HEK293 (cell line): ENCODE data around the gene P2RX2.

Experiments used
- KLF10 ChIP-seq: fragments of 450-650 bp; IDR thresholded peaks from 2 replicates; pipeline ENCODE4 v1.5.1; 2018; ENCODE audit warnings: missing biosample characterization, mild to moderate bottlenecking, missing genetic modification characterization
- ZNF324 ChIP-seq: fragments of 450-650 bp; formaldehyde crosslinking; IDR thresholded peaks from 2 replicates; pipeline ENCODE4 v1.5.1; 2016; ENCODE audit warnings: missing biosample characterization, missing genetic modification characterization
- TF ChIP-seq, protein P1 (sequence below): fragments of 450-650 bp; formaldehyde crosslinking; IDR thresholded peaks from 2 replicates; pipeline ENCODE4 v1.5.1; 2016; ENCODE audit warnings: missing biosample characterization, missing genetic modification characterization
- TF ChIP-seq, protein P2 (sequence below): fragments of 450-650 bp; formaldehyde crosslinking; IDR thresholded peaks from 2 replicates; pipeline ENCODE4 v1.5.1; 2016; ENCODE audit warnings: missing biosample characterization, missing genetic modification characterization
- TF ChIP-seq, protein P3 (sequence below): fragments of 450-650 bp; formaldehyde crosslinking; IDR thresholded peaks from 2 replicates; pipeline ENCODE4 v1.5.1; 2016; ENCODE audit warnings: missing biosample characterization, missing genetic modification characterization

DNA sequence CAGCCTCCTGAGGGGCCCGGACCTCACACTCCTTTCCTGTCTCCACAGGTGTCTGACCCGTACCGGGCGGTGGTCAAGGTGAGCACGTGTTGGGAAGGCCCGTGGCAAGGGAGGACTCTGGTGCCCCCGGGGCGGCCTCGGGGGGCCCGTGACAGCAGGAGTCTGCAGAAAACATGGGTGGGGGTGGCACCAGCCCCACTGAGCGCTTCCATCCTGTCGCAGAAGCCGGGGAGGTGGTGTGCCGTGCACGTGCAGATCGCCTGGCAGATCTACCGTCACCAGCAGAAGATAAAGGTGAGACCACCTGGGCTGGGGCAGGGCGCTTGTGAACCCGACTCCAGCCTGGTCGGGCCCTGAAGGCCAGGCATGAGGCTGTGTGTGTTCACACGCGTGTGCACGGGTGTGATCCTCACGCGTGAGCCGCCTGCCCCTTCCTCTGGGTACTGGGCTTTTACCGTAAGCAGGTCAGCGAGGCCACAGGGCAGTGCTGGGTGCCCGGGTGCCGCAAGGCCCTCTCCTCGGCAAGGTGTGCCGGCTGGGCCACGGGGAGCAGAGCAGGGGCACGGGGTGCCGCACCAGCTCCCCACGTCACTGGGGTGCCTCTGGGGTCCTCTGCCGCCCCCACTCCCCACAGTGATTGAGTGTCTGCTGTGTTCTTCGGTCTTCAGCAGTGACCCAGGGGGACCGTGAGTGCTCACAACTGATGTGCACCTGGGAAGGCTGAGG lies 44.1 kb upstream of the P2RX2 start:
- TF ChIP-seq, protein P1, sequence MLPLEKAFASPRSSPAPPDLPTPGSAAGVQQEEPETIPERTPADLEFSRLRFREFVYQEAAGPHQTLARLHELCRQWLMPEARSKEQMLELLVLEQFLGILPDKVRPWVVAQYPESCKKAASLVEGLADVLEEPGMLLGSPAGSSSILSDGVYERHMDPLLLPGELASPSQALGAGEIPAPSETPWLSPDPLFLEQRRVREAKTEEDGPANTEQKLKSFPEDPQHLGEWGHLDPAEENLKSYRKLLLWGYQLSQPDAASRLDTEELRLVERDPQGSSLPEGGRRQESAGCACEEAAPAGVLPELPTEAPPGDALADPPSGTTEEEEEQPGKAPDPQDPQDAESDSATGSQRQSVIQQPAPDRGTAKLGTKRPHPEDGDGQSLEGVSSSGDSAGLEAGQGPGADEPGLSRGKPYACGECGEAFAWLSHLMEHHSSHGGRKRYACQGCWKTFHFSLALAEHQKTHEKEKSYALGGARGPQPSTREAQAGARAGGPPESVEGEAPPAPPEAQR = no peak
- TF ChIP-seq, protein P2, sequence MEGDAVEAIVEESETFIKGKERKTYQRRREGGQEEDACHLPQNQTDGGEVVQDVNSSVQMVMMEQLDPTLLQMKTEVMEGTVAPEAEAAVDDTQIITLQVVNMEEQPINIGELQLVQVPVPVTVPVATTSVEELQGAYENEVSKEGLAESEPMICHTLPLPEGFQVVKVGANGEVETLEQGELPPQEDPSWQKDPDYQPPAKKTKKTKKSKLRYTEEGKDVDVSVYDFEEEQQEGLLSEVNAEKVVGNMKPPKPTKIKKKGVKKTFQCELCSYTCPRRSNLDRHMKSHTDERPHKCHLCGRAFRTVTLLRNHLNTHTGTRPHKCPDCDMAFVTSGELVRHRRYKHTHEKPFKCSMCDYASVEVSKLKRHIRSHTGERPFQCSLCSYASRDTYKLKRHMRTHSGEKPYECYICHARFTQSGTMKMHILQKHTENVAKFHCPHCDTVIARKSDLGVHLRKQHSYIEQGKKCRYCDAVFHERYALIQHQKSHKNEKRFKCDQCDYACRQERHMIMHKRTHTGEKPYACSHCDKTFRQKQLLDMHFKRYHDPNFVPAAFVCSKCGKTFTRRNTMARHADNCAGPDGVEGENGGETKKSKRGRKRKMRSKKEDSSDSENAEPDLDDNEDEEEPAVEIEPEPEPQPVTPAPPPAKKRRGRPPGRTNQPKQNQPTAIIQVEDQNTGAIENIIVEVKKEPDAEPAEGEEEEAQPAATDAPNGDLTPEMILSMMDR (tag by site-specific recombination) = no peak
- TF ChIP-seq, protein P3, sequence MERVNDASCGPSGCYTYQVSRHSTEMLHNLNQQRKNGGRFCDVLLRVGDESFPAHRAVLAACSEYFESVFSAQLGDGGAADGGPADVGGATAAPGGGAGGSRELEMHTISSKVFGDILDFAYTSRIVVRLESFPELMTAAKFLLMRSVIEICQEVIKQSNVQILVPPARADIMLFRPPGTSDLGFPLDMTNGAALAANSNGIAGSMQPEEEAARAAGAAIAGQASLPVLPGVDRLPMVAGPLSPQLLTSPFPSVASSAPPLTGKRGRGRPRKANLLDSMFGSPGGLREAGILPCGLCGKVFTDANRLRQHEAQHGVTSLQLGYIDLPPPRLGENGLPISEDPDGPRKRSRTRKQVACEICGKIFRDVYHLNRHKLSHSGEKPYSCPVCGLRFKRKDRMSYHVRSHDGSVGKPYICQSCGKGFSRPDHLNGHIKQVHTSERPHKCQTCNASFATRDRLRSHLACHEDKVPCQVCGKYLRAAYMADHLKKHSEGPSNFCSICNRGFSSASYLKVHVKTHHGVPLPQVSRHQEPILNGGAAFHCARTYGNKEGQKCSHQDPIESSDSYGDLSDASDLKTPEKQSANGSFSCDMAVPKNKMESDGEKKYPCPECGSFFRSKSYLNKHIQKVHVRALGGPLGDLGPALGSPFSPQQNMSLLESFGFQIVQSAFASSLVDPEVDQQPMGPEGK (tag by site-specific recombination) = no peak
- no peak for TF ChIP-seq KLF10 (tag by site-specific recombination)
- no peak for TF ChIP-seq ZNF324 (tag by site-specific recombination)
